Natural killer cell (primary cell): ENCODE results near the gene POMGNT2. TPM values are rescaled to one million over a fixed set of nuclear protein-coding genes. Genes with fewer than 3 reads are reported as not detected.
"Not testable (repeated sequence)": the region's sequence is repeated elsewhere in the genome, so short reads cannot be mapped to it uniquely, and the experiment has no call there.

Experiments used
- ATAC-seq, 3 donors: fragments of 150-1000 bp in 2 of 3; fragments of 200-7000 bp in 1 of 3; cut with Tn5 transposase; 1 replicate in 1 of 3; 2 replicates in 2 of 3; pipeline ENCODE4 v1.10.0; 2021; ENCODE audit warnings: mild to moderate bottlenecking in 2 of 3, moderate library complexity in 2 of 3
- DNase-seq, 2 donors: peaks; one replicate each; pipeline versions ENCODE4 v3.0.0 to v3.0.0-alpha.2; 2013 to 2021; ENCODE audit warnings: mixed read lengths in 1 of 2
- H3K27ac ChIP-seq: one replicate; pipeline ENCODE4 v1.5.1; 2013; ENCODE audit warnings: mild to moderate bottlenecking, low read length
- H3K27me3 ChIP-seq: one replicate; pipeline ENCODE4 v1.6.1; 2013; ENCODE audit warnings: low read length; ENCODE audit not compliant: control insufficient read depth, insufficient read depth
- H3K36me3 ChIP-seq: one replicate; pipeline ENCODE4 v1.6.1; 2013; ENCODE audit warnings: low read length; ENCODE audit not compliant: control insufficient read depth, insufficient read depth
- H3K4me1 ChIP-seq: one replicate; pipeline ENCODE4 v1.6.1; 2013; ENCODE audit warnings: low read length; ENCODE audit not compliant: control insufficient read depth, insufficient read depth
- H3K4me3 ChIP-seq: one replicate; pipeline ENCODE4 v1.5.1; 2013; ENCODE audit warnings: low read length
- H3K9me3 ChIP-seq: one replicate; pipeline ENCODE4 v1.6.1; 2013; ENCODE audit warnings: low read length; ENCODE audit not compliant: control insufficient read depth, insufficient read depth
- H3K27ac Mint-ChIP-seq, 2 donors: one replicate each; pipeline ENCODE4 v1.8.0; 2022; ENCODE audit warnings: mild to moderate bottlenecking in 2 of 2, mixed read lengths in 2 of 2, moderate library complexity in 1 of 2
- H3K27me3 Mint-ChIP-seq, 2 donors: one replicate each; pipeline ENCODE4 v1.8.0; 2022; ENCODE audit warnings: low read depth in 2 of 2, mixed read lengths in 2 of 2
- H3K36me3 Mint-ChIP-seq: one replicate; pipeline ENCODE4 v1.8.0; 2022; ENCODE audit warnings: mixed read lengths
- H3K4me1 Mint-ChIP-seq, 2 donors: one replicate each; pipeline ENCODE4 v1.8.0; 2022; ENCODE audit warnings: mixed read lengths in 2 of 2
- H3K4me3 Mint-ChIP-seq: one replicate; pipeline ENCODE4 v1.8.0; 2022; ENCODE audit warnings: mild to moderate bottlenecking, moderate library complexity, mixed read lengths
- H3K9me3 Mint-ChIP-seq, 2 donors: one replicate each; pipeline ENCODE4 v1.8.0; 2022; ENCODE audit warnings: mixed read lengths in 2 of 2
- CTCF ChIP-seq: fragments of 200-600 bp; IDR thresholded peaks from one replicate; pipeline ENCODE4 v1.8.0; 2022; ENCODE audit warnings: antibody characterized with exemption
- WGBS: methylation state at CpG from one replicate; pipeline ENCODE4 v1.1.7; 2013; ENCODE audit warnings: missing lambda C conversion rate; ENCODE audit not compliant: insufficient coverage; 5-methylcytosine and 5-hydroxymethylcytosine counted together
- intact Hi-C: fragments of 100-400 bp; cut with micrococcal nuclease; formaldehyde crosslinking; loops from one replicate; pipeline ENCODE4 v1.14.2; 2022
- total RNA-seq, 4 donors: library from RNA; stranded (reverse); fragments of 120-200 nt in 1 of 4; gene quantifications; one replicate each; pipeline versions ENCODE4 v1.2.3 to v1.2.4, GENCODE V29; 2013 to 2022

The POMGNT2 gene
- total RNA-seq, 3 donors from 2014 or later (not counting 1 experiment from before 2014, with no cell fraction given) = 4.3 to 7.4 (median 6.6) TPM

- WGBS = 86% methylated on average over 7 of the region's 7 CpGs
- no peaks in the 10 kb centered on the region for H3K36me3 ChIP-seq
- no peaks in the 10 kb centered on the region for H3K4me1 Mint-ChIP-seq
- no peaks in the 10 kb centered on the region for H3K9me3 ChIP-seq
- ATAC-seq (no peak), DNase-seq (no peak)
- H3K4me3 Mint-ChIP-seq = no peak overlapping the region
- no peak overlapping the region for H3K4me3 ChIP-seq
- H3K27me3 ChIP-seq = no peaks in the 10 kb centered on the region
- no peaks in the 10 kb centered on the region for H3K27me3 Mint-ChIP-seq
- no peaks in the 10 kb centered on the region for H3K36me3 Mint-ChIP-seq
- no peak overlapping the region for H3K27ac ChIP-seq
- TF ChIP-seq CTCF = no peak
- intact Hi-C loops = no loop called here
- no peaks in the 10 kb centered on the region for H3K9me3 Mint-ChIP-seq
- no peak overlapping the region for H3K27ac Mint-ChIP-seq
- H3K4me1 ChIP-seq = no peaks in the 10 kb centered on the region
These were observed 32.6 kb downstream of the POMGNT2 start for GRCh38 chr3:43073116-43073835.

- 93% methylated on average over 4 of the region's 4 CpGs for WGBS
- intact Hi-C loops = no loop called here
- H3K4me1 Mint-ChIP-seq = no peaks in the 10 kb centered on the region
- no peaks in the 10 kb centered on the region for H3K9me3 ChIP-seq
- ATAC-seq (no peak), DNase-seq (no peak)
- no peak overlapping the region for H3K4me3 ChIP-seq
- H3K4me1 ChIP-seq = no peaks in the 10 kb centered on the region
- H3K36me3 Mint-ChIP-seq = no peaks in the 10 kb centered on the region
- H3K27me3 Mint-ChIP-seq = no peaks in the 10 kb centered on the region
- H3K9me3 Mint-ChIP-seq = no peaks in the 10 kb centered on the region
- no peak overlapping the region for H3K27ac ChIP-seq
- no peaks in the 10 kb centered on the region for H3K36me3 ChIP-seq
- no peak overlapping the region for H3K4me3 Mint-ChIP-seq
- no peak for TF ChIP-seq CTCF
- H3K27ac Mint-ChIP-seq = no peak overlapping the region
- no peaks in the 10 kb centered on the region for H3K27me3 ChIP-seq
These were observed 33.5 kb downstream of the POMGNT2 start for GRCh38 chr3:43072361-43072760.

- no peaks in the 10 kb centered on the region for H3K36me3 Mint-ChIP-seq
- H3K27me3 Mint-ChIP-seq = no peaks in the 10 kb centered on the region
- intact Hi-C loops = loop anchor here (1.0 kb wide), 1 partner anchor 110 kb away; no protein-coding TSS in a partner anchor
- no peaks in the 10 kb centered on the region for H3K36me3 ChIP-seq
- ATAC-seq (no peak), DNase-seq (peak in 1 of 2 donors; percentile 66)
- no peaks in the 10 kb centered on the region for H3K4me1 Mint-ChIP-seq
- H3K4me1 ChIP-seq = no peaks in the 10 kb centered on the region
- no peak overlapping the region for H3K27ac Mint-ChIP-seq
- TF ChIP-seq CTCF = peak; percentile 59
- WGBS = 62% methylated on average over 7 of the region's 7 CpGs
- H3K4me3 Mint-ChIP-seq = no peak overlapping the region
- H3K9me3 Mint-ChIP-seq = no peaks in the 10 kb centered on the region
- no peak overlapping the region for H3K4me3 ChIP-seq
- no peaks in the 10 kb centered on the region for H3K27me3 ChIP-seq
- no peak overlapping the region for H3K27ac ChIP-seq
- H3K9me3 ChIP-seq = no peaks in the 10 kb centered on the region
These were observed 34.5 kb downstream of the POMGNT2 start for GRCh38 chr3:43071313-43071893.

GRCh38 chr3:43070670-43071069 is 35.2 kb downstream of the POMGNT2 start:
- not testable (repeated sequence) for ATAC-seq, H3K9me3 ChIP-seq, H3K4me3 ChIP-seq, H3K27ac Mint-ChIP-seq, H3K36me3 Mint-ChIP-seq, H3K27ac ChIP-seq, H3K4me3 Mint-ChIP-seq, H3K4me1 Mint-ChIP-seq, H3K27me3 ChIP-seq, H3K27me3 Mint-ChIP-seq, H3K9me3 Mint-ChIP-seq, H3K4me1 ChIP-seq, DNase-seq, H3K36me3 ChIP-seq
- intact Hi-C loops = loop anchor here (1.0 kb wide), 1 partner anchor 109 kb away; no protein-coding TSS in a partner anchor
- WGBS = no CpG with 5 or more reads among the region's 5 CpGs
